GM12801 (cell line): ENCODE data around the gene HSFX3.

Experiments used
- CTCF ChIP-seq: IDR thresholded peaks from one replicate; pipeline ENCODE4 v1.5.1; 2011; ENCODE audit warnings: control low read depth; ENCODE audit not compliant: insufficient read length; ENCODE audit errors: extremely low read depth

Gene HSFX3

GRCh38 chrX:149568701-149569296 lies 19.1 kb upstream of the HSFX3 start:
- no peak for TF ChIP-seq CTCF

- TF ChIP-seq CTCF: no peak
Measured at GRCh38 chrX:149567621-149568417, 18.1 kb upstream of the HSFX3 start.

GRCh38 chrX:149563359-149563758 lies 13.6 kb upstream of the HSFX3 start:
- TF ChIP-seq CTCF: no peak

GRCh38 chrX:149541521-149542047 lies 8.1 kb downstream of the HSFX3 start:
- no peak for TF ChIP-seq CTCF

- TF ChIP-seq CTCF: no peak
Measured at GRCh38 chrX:149540621-149541520, 8.9 kb downstream of the HSFX3 start, which contains the start of gene EOLA1. EOLA1 (plus strand) TSS chrX:149541012; CDS start chrX:149545631, 4,619 bp downstream.

GRCh38 chrX:149540131-149540620 lies 9.5 kb downstream of the HSFX3 start:
- no peak for TF ChIP-seq CTCF
